Activated naive CD8-positive, alpha-beta T cell (primary cell): Measurements from ENCODE around the gene YARS1.
"Not testable (repeated sequence)": the region's sequence is repeated elsewhere in the genome, so short reads cannot be mapped to it uniquely, and the experiment has no call there.

Experiments used
- H3K27ac Mint-ChIP-seq: one replicate; pipeline ENCODE4 v1.8.0; 2021; ENCODE audit warnings: mixed read lengths
- H3K27me3 Mint-ChIP-seq: one replicate; pipeline ENCODE4 v1.8.0; 2021; ENCODE audit warnings: mixed read lengths
- H3K36me3 Mint-ChIP-seq: one replicate; pipeline ENCODE4 v1.8.0; 2021; ENCODE audit warnings: mixed read lengths
- H3K4me1 Mint-ChIP-seq: one replicate; pipeline ENCODE4 v1.8.0; 2021; ENCODE audit warnings: low read depth, mixed read lengths
- H3K4me3 Mint-ChIP-seq: one replicate; pipeline ENCODE4 v1.8.0; 2021; ENCODE audit warnings: mild to moderate bottlenecking, mixed read lengths
- H3K9me3 Mint-ChIP-seq: one replicate; pipeline ENCODE4 v1.8.0; 2021; ENCODE audit warnings: low read depth, mixed read lengths

YARS1 gene

GRCh38 chr1:32804460-32804859 lies 12.7 kb downstream of the YARS1 start:
- H3K4me3 Mint-ChIP-seq, H3K27me3 Mint-ChIP-seq, H3K9me3 Mint-ChIP-seq, H3K27ac Mint-ChIP-seq: not testable (repeated sequence)
- peaks cover 44% of the 10 kb centered on the region for H3K4me1 Mint-ChIP-seq
- H3K36me3 Mint-ChIP-seq = peaks cover 29% of the 10 kb centered on the region

DNA sequence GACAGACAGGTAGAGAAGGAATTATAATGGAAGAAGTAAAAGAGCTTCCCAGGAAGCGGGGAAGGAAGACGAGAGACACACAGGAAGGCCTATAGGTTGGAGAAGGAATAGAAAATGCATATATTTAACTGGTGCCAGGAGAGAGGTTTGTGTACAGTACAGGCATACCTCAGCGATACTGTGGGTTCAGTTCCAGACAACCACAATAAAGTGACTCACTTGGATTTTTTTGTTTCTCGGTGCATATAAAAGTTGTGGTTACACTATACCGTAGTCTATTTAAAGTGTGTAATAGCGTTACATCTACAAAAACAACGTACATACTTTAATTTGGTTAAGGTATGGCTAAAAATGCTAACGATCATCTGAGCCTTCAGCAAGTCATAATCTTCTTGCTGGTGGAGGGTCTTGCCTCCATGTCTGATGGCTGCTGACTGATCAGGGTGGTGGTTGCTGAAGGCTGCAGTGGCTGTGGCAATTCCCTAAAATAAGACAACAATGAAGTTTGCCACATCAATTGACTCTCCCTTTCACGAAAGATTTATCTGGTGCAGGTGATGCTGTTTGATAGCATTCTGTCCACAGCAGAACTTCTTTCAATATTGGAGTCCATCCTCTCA lies 16.0 kb downstream of the YARS1 start:
- peak overlapping the region; percentile 98 for H3K27ac Mint-ChIP-seq
- peaks cover 26% of the 10 kb centered on the region for H3K36me3 Mint-ChIP-seq
- no peaks in the 10 kb centered on the region for H3K9me3 Mint-ChIP-seq
- no peaks in the 10 kb centered on the region for H3K27me3 Mint-ChIP-seq
- peaks cover 54% of the 10 kb centered on the region for H3K4me1 Mint-ChIP-seq
- peak overlapping the region; percentile 84 for H3K4me3 Mint-ChIP-seq

- no peaks in the 10 kb centered on the region for H3K27me3 Mint-ChIP-seq
- H3K27ac Mint-ChIP-seq = peak overlapping the region; percentile 100
- H3K4me1 Mint-ChIP-seq = peaks cover 59% of the 10 kb centered on the region
- H3K36me3 Mint-ChIP-seq = peaks cover 19% of the 10 kb centered on the region
- no peaks in the 10 kb centered on the region for H3K9me3 Mint-ChIP-seq
- H3K4me3 Mint-ChIP-seq = peak overlapping the region; percentile 86
These were observed 18.3 kb downstream of the YARS1 start for GRCh38 chr1:32798679-32799416.

- peaks cover 21% of the 10 kb centered on the region for H3K36me3 Mint-ChIP-seq
- H3K27me3 Mint-ChIP-seq = no peaks in the 10 kb centered on the region
- peaks cover 61% of the 10 kb centered on the region for H3K4me1 Mint-ChIP-seq
- H3K9me3 Mint-ChIP-seq = no peaks in the 10 kb centered on the region
- H3K27ac Mint-ChIP-seq = peak overlapping the region; percentile 100
- peak overlapping the region; percentile 59 for H3K4me3 Mint-ChIP-seq
These were observed 19.0 kb downstream of the YARS1 start for GRCh38 chr1:32798191-32798590.

DNA sequence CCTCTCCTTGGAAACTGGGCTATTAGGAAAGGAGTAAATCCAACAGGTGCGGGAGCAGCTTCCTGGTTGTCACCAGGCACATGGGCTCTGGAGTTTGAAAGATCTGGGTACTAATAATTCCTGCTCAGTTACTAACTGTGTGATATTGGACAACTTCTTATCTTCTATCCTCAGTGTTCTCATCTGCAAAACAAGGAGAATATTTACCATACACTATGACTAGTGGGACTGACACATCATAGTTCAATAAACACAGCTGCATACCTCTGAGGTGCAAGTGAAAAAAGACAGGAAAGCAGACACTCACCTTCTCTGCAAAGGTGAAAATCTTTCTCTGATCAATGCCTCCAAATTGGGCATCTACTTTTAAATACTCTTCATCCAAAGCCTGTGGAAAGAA lies 19.7 kb downstream of the YARS1 start:
- no peaks in the 10 kb centered on the region for H3K9me3 Mint-ChIP-seq
- H3K4me1 Mint-ChIP-seq = peaks cover 62% of the 10 kb centered on the region
- no peaks in the 10 kb centered on the region for H3K27me3 Mint-ChIP-seq
- peak overlapping the region; percentile 100 for H3K27ac Mint-ChIP-seq
- peaks cover 23% of the 10 kb centered on the region for H3K36me3 Mint-ChIP-seq
- peak overlapping the region; percentile 32 for H3K4me3 Mint-ChIP-seq

GRCh38 chr1:32795763-32796162 lies 21.4 kb downstream of the YARS1 start:
- H3K27ac Mint-ChIP-seq, H3K27me3 Mint-ChIP-seq, H3K9me3 Mint-ChIP-seq, H3K4me3 Mint-ChIP-seq: not testable (repeated sequence)
- Mint-ChIP-seq H3K36me3 (peaks cover 17% of the 10 kb centered on the region), H3K4me1 (peaks cover 52% of the 10 kb centered on the region)

DNA sequence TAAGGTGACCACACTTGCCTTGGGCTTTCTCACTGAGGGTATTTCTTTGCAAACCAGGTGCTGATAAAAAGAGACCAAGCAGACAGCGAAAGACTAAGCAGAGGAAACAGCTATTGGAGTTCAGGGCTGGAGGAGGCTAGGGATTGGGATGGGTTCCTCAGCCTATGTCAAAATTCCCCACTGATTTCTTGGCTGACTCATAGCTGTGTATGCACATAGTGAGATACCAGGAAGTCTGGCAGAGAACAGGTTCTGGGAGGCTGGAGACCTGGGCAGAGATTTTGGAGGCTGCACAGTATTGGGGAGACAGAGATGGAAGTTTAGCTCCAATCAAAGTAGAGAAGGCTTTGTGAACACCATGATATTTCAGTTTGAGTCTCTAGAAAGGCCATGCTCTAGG lies 25.3 kb downstream of the YARS1 start:
- Mint-ChIP-seq H3K36me3 (peaks cover 10% of the 10 kb centered on the region), H3K4me3 (no peak overlapping the region), H3K9me3 (no peaks in the 10 kb centered on the region), H3K27me3 (no peaks in the 10 kb centered on the region), H3K27ac (no peak overlapping the region), H3K4me1 (peaks cover 18% of the 10 kb centered on the region)

DNA sequence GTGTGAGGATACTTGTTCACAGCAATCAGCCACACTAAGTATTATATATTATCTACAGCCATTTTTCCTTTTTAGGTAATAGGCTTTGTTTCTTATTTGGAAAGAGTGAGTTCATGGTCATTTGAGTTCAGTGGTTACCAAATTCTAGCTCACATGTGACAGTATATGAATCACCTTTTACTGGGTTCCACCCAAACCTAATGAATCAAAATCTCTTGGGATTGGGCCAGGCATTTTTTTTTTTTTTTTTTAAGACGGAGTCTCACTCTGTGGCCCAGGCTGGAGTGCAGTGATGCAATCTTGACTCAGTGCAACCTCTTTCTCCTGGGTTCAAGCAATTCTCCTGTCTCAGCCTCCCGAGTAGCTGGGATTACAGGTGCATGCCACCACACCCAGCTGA lies 27.8 kb downstream of the YARS1 start:
- not testable (repeated sequence) for H3K9me3 Mint-ChIP-seq, H3K27ac Mint-ChIP-seq, H3K4me3 Mint-ChIP-seq, H3K27me3 Mint-ChIP-seq
- H3K36me3 Mint-ChIP-seq = peaks cover 17% of the 10 kb centered on the region
- H3K4me1 Mint-ChIP-seq = peaks cover 16% of the 10 kb centered on the region

DNA sequence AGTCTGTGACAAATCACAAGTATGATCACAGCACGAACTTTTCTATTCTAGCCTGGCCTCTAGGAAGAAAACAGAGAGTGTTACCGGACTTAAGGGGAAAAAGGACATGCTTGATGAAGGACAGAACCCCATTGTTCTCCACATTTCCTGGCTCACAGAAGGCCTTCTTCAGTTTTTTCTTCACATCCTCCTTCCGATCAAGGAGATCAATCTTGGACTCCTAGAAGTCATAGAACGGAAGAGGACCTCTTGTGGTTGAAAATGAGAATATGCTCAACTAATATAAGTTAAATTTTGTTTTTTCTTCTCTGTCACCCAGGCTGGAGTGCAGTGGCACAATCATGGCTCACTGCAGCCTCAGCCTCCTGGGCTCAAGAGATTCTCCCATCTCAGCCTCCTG lies 30.3 kb downstream of the YARS1 start:
- H3K9me3 Mint-ChIP-seq = no peaks in the 10 kb centered on the region
- H3K27ac Mint-ChIP-seq = peak overlapping the region; percentile 50
- H3K4me1 Mint-ChIP-seq = peaks cover 4% of the 10 kb centered on the region
- peaks cover 9% of the 10 kb centered on the region for H3K36me3 Mint-ChIP-seq
- H3K4me3 Mint-ChIP-seq = no peak overlapping the region
- no peaks in the 10 kb centered on the region for H3K27me3 Mint-ChIP-seq

- Mint-ChIP-seq H3K9me3 (no peaks in the 10 kb centered on the region), H3K27ac (peak overlapping the region; percentile 64), H3K27me3 (no peaks in the 10 kb centered on the region), H3K36me3 (peaks cover 11% of the 10 kb centered on the region), H3K4me1 (peaks cover 4% of the 10 kb centered on the region), H3K4me3 (no peak overlapping the region)
These were observed 32.3 kb downstream of the YARS1 start for GRCh38 chr1:32784817-32785216.

DNA sequence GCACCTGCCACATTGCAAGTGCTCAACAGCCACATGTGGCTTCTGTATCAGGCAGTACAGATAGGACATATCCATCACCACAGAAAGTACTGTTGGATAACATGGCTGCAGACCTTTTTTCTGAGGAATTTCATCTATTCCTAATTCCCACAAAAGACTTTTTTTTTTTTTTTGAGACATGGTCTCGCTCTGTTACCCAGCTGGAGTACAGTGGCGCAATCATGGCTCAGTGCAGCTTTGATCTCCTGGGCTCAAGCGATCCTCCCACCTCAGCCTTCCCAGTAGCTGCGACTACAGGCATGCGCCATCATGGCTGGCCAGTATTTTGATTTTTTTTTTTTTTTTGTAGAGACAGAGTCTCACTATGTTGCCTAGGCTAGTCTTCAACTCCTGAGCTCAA lies 33.3 kb downstream of the YARS1 start:
- Mint-ChIP-seq H3K4me3 (no peak overlapping the region), H3K27ac (no peak overlapping the region), H3K27me3 (no peaks in the 10 kb centered on the region)

GRCh38 chr1:32782086-32782485 lies 35.1 kb downstream of the YARS1 start:
- Mint-ChIP-seq H3K27me3 (no peaks in the 10 kb centered on the region), H3K4me3 (no peak overlapping the region), H3K27ac (no peak overlapping the region), H3K4me1 (peaks cover 4% of the 10 kb centered on the region), H3K9me3 (no peaks in the 10 kb centered on the region), H3K36me3 (peaks cover 12% of the 10 kb centered on the region)

More for the DNA sequence above, 33.3 kb downstream of the YARS1 start:
- Mint-ChIP-seq H3K9me3 (no peaks in the 10 kb centered on the region), H3K36me3 (peaks cover 12% of the 10 kb centered on the region), H3K4me1 (peaks cover 4% of the 10 kb centered on the region)

- Mint-ChIP-seq H3K27ac (no peak overlapping the region), H3K36me3 (peaks cover 10% of the 10 kb centered on the region), H3K27me3 (no peaks in the 10 kb centered on the region), H3K4me1 (peaks cover 6% of the 10 kb centered on the region), H3K4me3 (no peak overlapping the region), H3K9me3 (no peaks in the 10 kb centered on the region)
These were observed 36.4 kb downstream of the YARS1 start for GRCh38 chr1:32780628-32781234.

DNA sequence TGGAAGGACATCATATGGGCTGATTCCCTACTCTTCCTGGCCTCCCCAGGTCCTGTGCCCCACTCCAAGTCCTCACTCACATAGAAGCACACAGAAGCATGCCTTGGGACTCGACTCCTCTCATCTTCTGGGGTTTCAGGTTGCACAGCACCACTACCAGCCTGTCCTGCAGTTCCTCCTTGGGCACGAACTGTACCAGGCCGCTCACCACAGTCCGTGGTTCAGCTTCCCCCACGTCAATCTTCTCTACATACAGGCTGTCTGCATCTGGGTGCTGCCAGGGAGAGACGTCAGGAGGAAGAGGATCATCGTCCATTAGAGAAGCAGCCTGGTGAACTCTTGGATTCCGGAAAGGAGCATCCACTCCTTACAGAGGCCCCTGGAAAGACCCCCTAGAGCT lies 37.2 kb downstream of the YARS1 start:
- peak overlapping the region; percentile 77 for H3K27ac Mint-ChIP-seq
- no peak overlapping the region for H3K4me3 Mint-ChIP-seq
- peaks cover 8% of the 10 kb centered on the region for H3K4me1 Mint-ChIP-seq
- H3K9me3 Mint-ChIP-seq = no peaks in the 10 kb centered on the region
- H3K27me3 Mint-ChIP-seq = no peaks in the 10 kb centered on the region
- H3K36me3 Mint-ChIP-seq = peaks cover 10% of the 10 kb centered on the region

DNA sequence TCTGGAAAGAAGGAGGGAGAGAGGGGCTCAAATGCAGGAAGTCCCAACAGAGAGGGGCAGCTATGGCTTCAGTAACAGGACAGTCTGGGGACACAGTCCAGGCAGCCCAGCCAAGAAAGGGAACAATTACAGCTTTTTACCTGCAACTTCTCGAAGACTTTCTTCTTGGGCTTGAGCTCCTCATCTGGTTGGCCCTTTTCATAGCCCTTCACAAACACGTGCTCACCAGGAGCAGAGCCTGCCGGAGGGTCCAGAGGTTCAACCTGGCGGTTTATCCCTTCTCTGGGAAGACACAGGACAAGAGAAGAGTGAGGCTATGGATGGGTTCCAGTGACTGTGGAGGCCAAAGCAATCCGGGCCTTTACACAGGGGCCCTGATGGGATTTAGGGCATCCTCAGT lies 37.9 kb downstream of the YARS1 start:
- Mint-ChIP-seq H3K27ac (no peak overlapping the region), H3K9me3 (no peaks in the 10 kb centered on the region), H3K4me1 (peaks cover 8% of the 10 kb centered on the region), H3K36me3 (peaks cover 6% of the 10 kb centered on the region), H3K27me3 (no peaks in the 10 kb centered on the region), H3K4me3 (no peak overlapping the region)
